B cell (primary cell): ENCODE results near the gene ACOD1. TPM values are rescaled to one million over a fixed set of nuclear protein-coding genes. Genes with fewer than 3 reads are reported as not detected.

Experiments used
- ATAC-seq: fragments of 200-7000 bp; cut with Tn5 transposase; one replicate; pipeline ENCODE4 v1.10.0; 2021; ENCODE audit warnings: low read depth, mild to moderate bottlenecking, moderate number of reproducible peaks, moderate library complexity
- CTCF ChIA-PET: fragments of 350-600 bp; sonication (Branson Sonifier 250); formaldehyde crosslinking; loops from one replicate; lab custom pipeline; 2021; ENCODE audit warnings: antibody characterized with exemption, inconsistent platforms; lab: Charles Lee
- POLR2A ChIA-PET: fragments of 350-600 bp; sonication (Branson Sonifier 250); formaldehyde crosslinking; loops from one replicate; lab custom pipeline; 2021; ENCODE audit warnings: antibody characterized with exemption; lab: Charles Lee
- DNase-seq: peaks from one replicate; pipeline ENCODE4 v3.0.0; 2013
- H2AFZ ChIP-seq: 2 replicates; pipeline ENCODE4 v1.6.1; 2012; ENCODE audit warnings: mild to moderate bottlenecking, low read depth, low read length; ENCODE audit not compliant: insufficient read depth, poor library complexity, severe bottlenecking
- H3K27ac ChIP-seq, 2 donors: 1 replicate in 1 of 2; 2 replicates in 1 of 2; pipeline ENCODE4 v1.5.1; 2012 to 2013; ENCODE audit warnings: low read length in 2 of 2, mild to moderate bottlenecking in 2 of 2, moderate library complexity in 1 of 2
- H3K27me3 ChIP-seq, 4 experiments: fragments of 200-600 bp in 1 of 4; sonication (generic) in 1 of 4; replicated peaks in 1 of 4; 1 replicate in 2 of 4; 2 replicates in 2 of 4; pipeline versions ENCODE4 v1.6.1 to v1.7.0; 2013 to 2016; ENCODE audit warnings: low read length in 3 of 4, mild to moderate bottlenecking in 2 of 4, mixed read lengths in 1 of 4, moderate library complexity in 1 of 4; ENCODE audit not compliant: insufficient read depth in 4 of 4, control insufficient read depth in 3 of 4; ENCODE audit errors: control extremely low read depth in 1 of 4
- H3K36me3 ChIP-seq, 2 experiments: replicated peaks in 1 of 2; 1 replicate in 1 of 2; 2 replicates in 1 of 2; pipeline versions ENCODE4 v1.6.1 to v1.7.1; 2013; ENCODE audit warnings: low read length in 1 of 2; ENCODE audit not compliant: insufficient read depth in 2 of 2, control insufficient read depth in 1 of 2; ENCODE audit errors: control extremely low read depth in 1 of 2, extremely low read depth in 1 of 2
- H3K4me1 ChIP-seq, 2 donors: fragments of 200-600 bp in 1 of 2; sonication (generic) in 1 of 2; 1 replicate in 1 of 2; 2 replicates in 1 of 2; pipeline versions ENCODE4 v1.5.1 to v1.6.1; 2013 to 2017; ENCODE audit warnings: low read length in 2 of 2; ENCODE audit not compliant: control insufficient read depth in 2 of 2, insufficient read depth in 2 of 2
- H3K4me2 ChIP-seq: replicated peaks from 2 replicates; pipeline ENCODE3; 2012; ENCODE audit warnings: mild to moderate bottlenecking, low read depth, low read length; ENCODE audit not compliant: poor library complexity, severe bottlenecking
- H3K4me3 ChIP-seq, 5 experiments: fragments of 200-600 bp in 1 of 5; sonication (generic) in 1 of 5; 1 replicate in 3 of 5; 2 replicates in 2 of 5; pipeline versions ENCODE4 v1.5.1 to v1.7.0; 2011 to 2016; ENCODE audit warnings: low read length in 4 of 5, mild to moderate bottlenecking in 4 of 5, low read depth in 2 of 5, control low read depth in 1 of 5, moderate library complexity in 1 of 5; ENCODE audit not compliant: insufficient read depth in 1 of 5; ENCODE audit errors: control extremely low read depth in 1 of 5, extremely low read depth in 1 of 5
- H3K79me2 ChIP-seq: fragments of 200-600 bp; sonication (generic); one replicate; pipeline ENCODE4 v1.6.0; 2016; ENCODE audit warnings: low read length; ENCODE audit not compliant: control insufficient read depth, insufficient read depth
- H3K9ac ChIP-seq: fragments of 200-600 bp; sonication (generic); 2 replicates; pipeline ENCODE4 v1.6.1; 2017; ENCODE audit warnings: mild to moderate bottlenecking, low read length, moderate library complexity
- H3K9me3 ChIP-seq, 3 donors: one replicate each; pipeline versions ENCODE4 v1.6.1 to v1.7.1; 2013; ENCODE audit warnings: low read length in 2 of 3; ENCODE audit not compliant: control insufficient read depth in 2 of 3, insufficient read depth in 1 of 3; ENCODE audit errors: control extremely low read depth in 1 of 3
- H4K20me1 ChIP-seq: 2 replicates; pipeline ENCODE4 v1.6.0; 2012; ENCODE audit warnings: mild to moderate bottlenecking, low read length; ENCODE audit not compliant: insufficient read depth, control insufficient read depth, poor library complexity, severe bottlenecking
- H3K27ac Mint-ChIP-seq: one replicate; pipeline ENCODE4 v1.8.0; 2021; ENCODE audit warnings: mixed read lengths
- H3K27me3 Mint-ChIP-seq: one replicate; pipeline ENCODE4 v1.8.0; 2021; ENCODE audit warnings: mixed read lengths
- H3K4me1 Mint-ChIP-seq: one replicate; pipeline ENCODE4 v1.8.0; 2021; ENCODE audit warnings: mixed read lengths
- H3K4me3 Mint-ChIP-seq: one replicate; pipeline ENCODE4 v1.8.0; 2021; ENCODE audit warnings: mixed read lengths
- H3K9me3 Mint-ChIP-seq: one replicate; pipeline ENCODE4 v1.8.0; 2022; ENCODE audit warnings: mixed read lengths; ENCODE audit not compliant: insufficient read depth
- EZH2 ChIP-seq: IDR thresholded peaks from 2 replicates; pipeline ENCODE4 v1.6.1; 2012; ENCODE audit warnings: borderline replicate concordance, low read depth, mild to moderate bottlenecking, moderate library complexity, low read length; ENCODE audit not compliant: insufficient read depth, poor library complexity, severe bottlenecking
- WGBS: methylation state at CpG from one replicate; pipeline ENCODE4 v1.1.5; 2013; ENCODE audit warnings: missing lambda C conversion rate; ENCODE audit not compliant: insufficient coverage; 5-methylcytosine and 5-hydroxymethylcytosine counted together
- intact Hi-C: fragments of 100-400 bp; cut with micrococcal nuclease; formaldehyde crosslinking; loops from one replicate; pipeline ENCODE4 v1.10.0; 2022
- polyA plus RNA-seq: library from polyadenylated mRNA; depleted of rRNA; stranded (reverse); fragments of >200 nt; gene quantifications from 2 replicates; pipeline ENCODE4 v1.2.3, GENCODE V29; 2012
- total RNA-seq, 2 donors: library from RNA; stranded (reverse); fragments of 120-200 nt in 1 of 2; gene quantifications; 1 replicate in 1 of 2; 2 replicates in 1 of 2; pipeline versions ENCODE4 v1.2.3 to v1.2.4, GENCODE V29; 2013 to 2022
- TF ChIP-seq, protein P1 (sequence below): fragments of 200-600 bp; IDR thresholded peaks from one replicate; pipeline ENCODE4 v1.8.0; 2022; ENCODE audit warnings: antibody characterized with exemption, mild to moderate bottlenecking

ACOD1 gene
- total and polyA plus RNA-seq, 2 donors (not counting 1 experiment from before 2014, with no cell fraction given): not detected

DNA sequence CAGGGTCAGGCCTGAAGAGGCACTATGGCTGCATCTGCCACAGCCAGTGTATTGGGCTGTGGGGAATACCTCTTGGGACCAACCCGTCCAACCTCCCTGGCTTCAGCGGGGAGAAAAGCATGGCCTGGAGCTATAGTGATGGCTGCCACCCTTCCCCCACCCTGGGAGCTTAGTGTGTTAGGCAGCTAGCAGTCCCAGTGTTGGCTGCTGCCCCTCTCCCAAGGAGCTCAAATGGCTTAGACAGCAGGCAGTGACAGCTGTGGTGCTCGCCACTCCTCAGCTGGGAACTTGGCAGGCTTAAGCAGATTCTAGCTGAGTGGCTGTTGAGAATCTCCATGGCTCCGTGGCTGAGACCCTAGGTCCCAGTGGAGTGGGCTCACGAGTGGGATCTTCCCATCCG is 19.7 kb downstream of the ACOD1 start:
- Histone ChIP-seq H3K79me2 (no peaks in the 10 kb centered on the region), H3K4me2 (no peak overlapping the region), H3K27ac (no peak overlapping the region), H3K36me3 (no peaks in the 10 kb centered on the region), H3K27me3 (peaks cover 0 to 5% (median 0%) of the 10 kb centered on the region in 4 experiments), H3K9ac (no peak overlapping the region), H3K4me3 (no peak overlapping the region), H3K4me1 (no peaks in the 10 kb centered on the region), H3K9me3 (no peaks in the 10 kb centered on the region), H4K20me1 (no peaks in the 10 kb centered on the region), H2AFZ (no peak overlapping the region)
- Mint-ChIP-seq H3K9me3 (no peaks in the 10 kb centered on the region), H3K4me1 (no peaks in the 10 kb centered on the region), H3K27ac (no peak overlapping the region), H3K27me3 (peaks cover 30% of the 10 kb centered on the region), H3K4me3 (no peak overlapping the region)
- no peak for TF ChIP-seq EZH2
- TF ChIP-seq, protein P1, sequence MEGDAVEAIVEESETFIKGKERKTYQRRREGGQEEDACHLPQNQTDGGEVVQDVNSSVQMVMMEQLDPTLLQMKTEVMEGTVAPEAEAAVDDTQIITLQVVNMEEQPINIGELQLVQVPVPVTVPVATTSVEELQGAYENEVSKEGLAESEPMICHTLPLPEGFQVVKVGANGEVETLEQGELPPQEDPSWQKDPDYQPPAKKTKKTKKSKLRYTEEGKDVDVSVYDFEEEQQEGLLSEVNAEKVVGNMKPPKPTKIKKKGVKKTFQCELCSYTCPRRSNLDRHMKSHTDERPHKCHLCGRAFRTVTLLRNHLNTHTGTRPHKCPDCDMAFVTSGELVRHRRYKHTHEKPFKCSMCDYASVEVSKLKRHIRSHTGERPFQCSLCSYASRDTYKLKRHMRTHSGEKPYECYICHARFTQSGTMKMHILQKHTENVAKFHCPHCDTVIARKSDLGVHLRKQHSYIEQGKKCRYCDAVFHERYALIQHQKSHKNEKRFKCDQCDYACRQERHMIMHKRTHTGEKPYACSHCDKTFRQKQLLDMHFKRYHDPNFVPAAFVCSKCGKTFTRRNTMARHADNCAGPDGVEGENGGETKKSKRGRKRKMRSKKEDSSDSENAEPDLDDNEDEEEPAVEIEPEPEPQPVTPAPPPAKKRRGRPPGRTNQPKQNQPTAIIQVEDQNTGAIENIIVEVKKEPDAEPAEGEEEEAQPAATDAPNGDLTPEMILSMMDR: no peak
- DNase-seq (no peak), ATAC-seq (no peak)
- POLR2A ChIA-PET: no interaction called here
- CTCF ChIA-PET: interaction anchor here (1.0 kb wide), 1 partner anchor 12 kb away, joined by 4 read pairs; no protein-coding TSS in a partner anchor
- intact Hi-C loops: no loop called here
- 95% methylated on average over 6 of the region's 6 CpGs for WGBS

DNA sequence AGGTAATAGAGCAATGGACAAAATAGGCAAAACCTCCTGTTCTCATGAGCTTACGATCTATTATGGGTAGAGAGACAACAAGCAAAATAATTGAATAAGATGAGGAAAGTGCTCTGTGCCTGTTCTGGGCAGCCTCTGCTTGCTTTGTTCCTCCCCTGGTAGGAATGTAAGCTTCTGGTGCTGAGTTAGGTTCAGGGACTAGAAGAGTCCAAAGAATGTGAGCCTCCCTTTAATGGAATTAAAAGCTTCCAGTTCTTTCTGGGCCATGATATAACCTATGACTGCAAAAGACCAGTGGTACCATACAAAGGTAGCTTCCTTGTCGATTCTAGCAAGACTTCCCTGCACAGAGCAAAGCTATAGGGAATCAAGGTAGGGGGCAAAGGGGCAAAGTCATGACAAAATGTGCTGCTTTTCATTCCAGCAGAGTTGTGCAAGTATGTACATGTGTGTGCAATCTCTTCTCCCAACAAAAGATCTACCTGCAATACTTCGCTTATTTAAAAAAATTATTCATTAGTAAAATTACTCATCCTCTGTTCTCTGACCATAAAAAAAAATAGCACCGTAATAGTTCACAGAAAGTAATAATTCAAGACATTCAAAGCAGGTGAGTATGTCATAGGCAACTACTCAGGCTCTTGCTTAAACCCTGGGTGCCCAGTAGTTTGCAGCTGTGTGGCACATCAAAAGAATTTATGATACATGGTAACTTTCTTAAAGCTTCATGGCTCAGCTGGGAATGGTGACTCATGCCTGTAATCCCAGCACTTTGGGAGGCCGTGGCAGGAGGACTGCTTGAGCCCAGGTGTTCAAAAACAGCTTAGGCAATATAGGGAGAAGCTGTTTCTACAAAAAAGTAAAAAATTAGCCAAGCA is 21.4 kb downstream of the ACOD1 start:
- H2AFZ ChIP-seq: no peak overlapping the region
- DNase-seq (no peak), ATAC-seq (no peak)
- POLR2A ChIA-PET: no interaction called here
- no peaks in the 10 kb centered on the region for H3K4me1 ChIP-seq
- 83% methylated on average over 2 of the region's 5 CpGs for WGBS
- CTCF ChIA-PET: interaction anchor here (0.6 to 3.0 kb wide), 4 partner anchors 9 to 88 kb away, joined by 3 to 18 read pairs (median 4); no protein-coding TSS in a partner anchor
- no peaks in the 10 kb centered on the region for H3K9me3 Mint-ChIP-seq
- TF ChIP-seq EZH2: no peak
- TF ChIP-seq, protein P1: no peak
- peaks cover 39% of the 10 kb centered on the region for H3K27me3 Mint-ChIP-seq
- H3K9ac ChIP-seq: no peak overlapping the region
- H3K9me3 ChIP-seq: no peaks in the 10 kb centered on the region
- no peaks in the 10 kb centered on the region for H3K4me1 Mint-ChIP-seq
- no peak overlapping the region for H3K27ac Mint-ChIP-seq
- intact Hi-C loops: no loop called here
- H3K4me3 Mint-ChIP-seq: no peak overlapping the region
- H4K20me1 ChIP-seq: no peaks in the 10 kb centered on the region
- H3K27ac ChIP-seq: no peak overlapping the region
- H3K36me3 ChIP-seq: no peaks in the 10 kb centered on the region
- no peaks in the 10 kb centered on the region for H3K79me2 ChIP-seq
- H3K27me3 ChIP-seq: peaks cover 0 to 5% (median 0%) of the 10 kb centered on the region in 4 experiments
- H3K4me2 ChIP-seq: no peak overlapping the region
- no peak overlapping the region for H3K4me3 ChIP-seq
